NCI-H2081 (cell line): ENCODE data around the gene MRPL51.
A peak's percentile ranks its signal among the peaks of the same experiment; 100 is the strongest.
"Not testable (repeated sequence)": the region's sequence is repeated elsewhere in the genome, so short reads cannot be mapped to it uniquely, and the experiment has no call there.

Experiments
- DNase-seq, 2 experiments: peaks; one replicate each; lab custom pipeline; 2025; lab: John Stamatoyannopoulos, UW

The MRPL51 gene

DNA sequence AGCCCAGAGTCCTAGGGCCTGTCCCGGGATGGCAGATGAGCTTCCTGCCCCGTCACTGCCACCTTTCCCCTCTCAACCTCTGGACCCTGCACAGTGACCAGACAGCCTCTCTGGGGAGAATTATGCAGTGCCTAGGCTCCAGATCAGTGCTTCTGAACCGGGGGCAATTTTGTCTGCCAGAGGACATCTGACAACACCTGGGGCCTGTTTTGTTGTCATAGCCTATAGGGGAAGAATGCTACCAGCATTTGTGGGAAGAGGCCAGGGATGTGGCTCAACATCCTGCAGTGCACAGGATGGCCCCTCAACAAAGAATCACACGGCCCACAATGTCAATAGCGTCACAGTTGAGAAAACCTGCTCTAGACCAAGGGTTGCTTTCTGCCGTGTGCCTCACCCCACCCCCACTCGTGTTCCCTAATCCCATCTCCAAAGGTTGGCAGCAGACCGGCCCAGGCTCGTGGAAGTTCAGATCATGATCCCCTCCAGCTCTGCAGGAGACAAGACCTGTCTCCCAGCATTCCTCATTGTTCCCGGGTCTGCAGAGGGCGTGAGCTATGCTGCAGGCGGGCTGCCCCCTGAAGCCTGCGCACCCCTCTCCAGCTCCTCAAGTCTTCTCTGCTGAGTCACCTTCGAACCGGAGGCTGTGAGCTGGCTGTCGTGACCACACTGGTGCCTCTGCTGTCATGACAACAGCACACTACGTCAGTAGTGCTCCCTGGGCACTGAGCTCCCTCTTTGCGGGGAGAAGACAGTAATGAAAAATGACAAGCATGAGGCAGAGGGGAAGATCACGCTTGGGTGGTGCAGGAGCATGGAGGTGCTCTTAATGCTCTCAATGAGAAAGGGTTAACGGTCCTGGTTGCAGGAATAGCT lies 39.2 kb upstream of the MRPL51 start:
- peak; percentile 40 to 67 for DNase-seq

DNA sequence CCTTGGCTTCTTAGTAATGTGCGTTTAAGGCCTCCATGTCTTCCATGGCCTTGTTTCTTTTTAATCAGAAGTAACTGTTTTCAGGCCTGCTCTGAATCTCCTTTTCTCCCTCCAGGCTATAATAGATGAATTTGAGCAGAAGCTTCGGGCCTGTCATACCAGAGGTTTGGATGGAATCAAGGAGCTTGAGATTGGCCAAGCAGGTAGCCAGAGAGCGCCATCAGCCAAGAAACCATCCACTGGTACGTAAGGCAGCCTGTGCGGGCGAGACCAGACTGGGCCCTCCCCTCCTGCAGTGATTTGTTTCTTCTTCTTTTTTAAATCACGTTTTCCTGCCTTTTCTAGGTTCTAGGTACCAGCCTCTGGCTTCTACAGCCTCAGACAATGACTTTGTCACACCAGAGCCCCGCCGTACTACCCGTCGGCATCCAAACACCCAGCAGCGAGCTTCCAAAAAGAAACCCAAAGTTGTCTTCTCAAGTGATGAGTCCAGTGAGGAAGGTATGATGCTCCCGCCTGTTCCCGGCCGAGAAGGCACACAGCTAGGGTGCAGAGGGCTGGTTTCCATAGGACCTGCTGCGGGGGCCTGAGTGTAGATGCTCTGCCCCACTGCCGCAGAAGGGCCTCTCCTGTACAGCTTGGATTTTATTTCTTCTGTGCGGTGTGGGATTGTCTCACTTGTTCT lies 37.7 kb upstream of the MRPL51 start:
- DNase-seq, result no peak

DNA sequence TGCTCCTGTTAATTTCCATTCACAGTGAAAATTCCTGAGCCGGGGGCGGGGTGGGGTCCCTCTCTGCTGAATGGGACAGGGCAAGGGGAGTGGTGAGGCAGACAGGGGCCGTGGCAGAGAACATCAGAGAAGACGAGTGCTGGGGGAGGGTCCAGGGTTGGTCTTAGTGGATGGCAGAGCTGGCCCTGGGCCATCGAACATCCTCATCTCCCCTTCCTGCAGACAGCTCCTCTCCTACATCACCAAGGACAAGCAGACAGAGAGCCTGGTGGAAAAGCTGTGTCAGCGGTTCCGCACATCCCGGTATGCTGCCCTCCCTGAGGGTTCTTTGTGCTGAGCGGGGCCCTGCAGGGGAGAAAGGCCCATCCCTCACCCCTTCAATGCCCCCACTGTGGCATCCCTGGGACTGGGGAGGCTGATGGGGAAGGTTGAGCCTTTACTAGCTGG lies 36.3 kb upstream of the MRPL51 start:
- no peak for DNase-seq

DNA sequence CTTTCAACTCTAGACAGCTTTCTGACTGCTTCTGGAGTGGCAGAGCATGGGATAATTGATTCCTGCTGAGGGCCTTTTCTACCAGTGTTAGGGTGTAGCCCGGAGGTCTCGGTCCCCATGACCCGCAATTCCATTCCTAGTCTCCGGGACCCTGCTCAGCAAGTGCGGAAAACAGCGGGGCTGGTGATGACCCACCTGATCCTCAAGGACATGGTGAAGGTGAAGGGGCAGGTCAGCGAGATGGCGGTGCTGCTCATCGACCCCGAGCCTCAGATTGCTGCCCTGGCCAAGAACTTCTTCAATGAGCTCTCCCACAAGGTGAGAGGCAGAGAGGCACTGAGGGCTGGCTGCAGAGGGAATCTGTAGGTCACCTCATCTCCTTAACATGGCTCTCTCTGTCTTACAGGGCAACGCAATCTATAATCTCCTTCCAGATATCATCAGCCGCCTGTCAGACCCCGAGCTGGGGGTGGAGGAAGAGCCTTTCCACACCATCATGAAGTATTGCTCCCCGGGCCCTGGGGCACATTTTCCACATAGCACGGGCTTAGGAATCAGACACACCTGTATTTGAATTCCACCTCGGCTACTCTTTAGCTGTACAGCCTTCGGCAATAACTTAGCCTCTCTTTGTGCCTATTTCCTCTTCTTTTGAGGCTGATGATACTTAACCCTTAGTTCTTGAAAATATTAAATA lies 35.6 kb upstream of the MRPL51 start:
- DNase-seq, result no peak

DNA sequence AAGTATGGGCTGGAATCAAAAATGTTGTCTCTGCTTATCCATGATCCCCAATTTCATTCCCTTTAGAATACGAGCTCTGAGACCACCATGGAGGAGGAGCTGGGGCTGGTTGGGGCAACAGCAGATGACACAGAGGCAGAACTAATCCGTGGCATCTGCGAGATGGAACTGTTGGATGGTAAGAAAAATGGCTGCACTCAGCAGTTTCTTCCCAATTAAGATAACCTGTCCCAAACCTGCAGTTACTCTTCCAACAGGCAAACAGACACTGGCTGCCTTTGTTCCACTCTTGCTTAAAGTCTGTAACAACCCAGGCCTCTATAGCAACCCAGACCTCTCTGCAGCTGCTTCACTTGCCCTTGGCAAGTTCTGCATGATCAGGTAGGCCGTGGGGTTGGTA lies 34.6 kb upstream of the MRPL51 start:
- no peak for DNase-seq

DNA sequence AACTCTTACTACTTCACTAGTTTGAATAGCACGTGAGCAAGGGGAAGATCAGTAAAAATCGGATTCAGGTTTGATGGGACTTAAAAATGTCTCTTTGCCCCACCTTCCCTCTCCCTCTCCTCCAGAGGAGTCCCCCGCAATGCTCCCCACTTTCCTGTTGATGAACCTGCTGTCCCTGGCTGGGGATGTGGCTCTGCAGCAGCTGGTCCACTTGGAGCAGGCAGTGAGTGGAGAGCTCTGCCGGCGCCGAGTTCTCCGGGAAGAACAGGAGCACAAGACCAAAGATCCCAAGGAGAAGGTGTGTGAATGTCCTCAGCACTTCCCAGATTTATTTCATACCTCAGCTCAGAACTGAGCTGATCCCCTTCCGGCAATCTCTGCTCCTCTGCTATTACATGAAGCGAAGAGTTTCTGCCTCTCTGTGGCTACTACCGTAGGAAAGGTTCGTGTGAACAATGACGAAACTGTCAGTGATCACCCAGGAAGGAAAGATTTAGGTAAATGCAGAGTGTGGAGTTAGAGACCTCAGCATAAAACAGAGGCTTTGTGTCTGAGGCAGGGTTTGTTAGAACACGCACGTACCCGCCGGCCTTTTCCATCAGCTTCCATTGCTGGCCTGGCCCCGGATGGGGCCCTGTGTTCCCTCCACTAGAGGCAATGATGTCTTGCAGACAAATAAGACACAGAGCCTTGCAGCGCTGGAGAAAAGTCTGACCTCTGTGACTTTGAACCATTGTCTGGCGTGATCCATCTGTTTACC lies 33.9 kb upstream of the MRPL51 start:
- no peak for DNase-seq

DNA sequence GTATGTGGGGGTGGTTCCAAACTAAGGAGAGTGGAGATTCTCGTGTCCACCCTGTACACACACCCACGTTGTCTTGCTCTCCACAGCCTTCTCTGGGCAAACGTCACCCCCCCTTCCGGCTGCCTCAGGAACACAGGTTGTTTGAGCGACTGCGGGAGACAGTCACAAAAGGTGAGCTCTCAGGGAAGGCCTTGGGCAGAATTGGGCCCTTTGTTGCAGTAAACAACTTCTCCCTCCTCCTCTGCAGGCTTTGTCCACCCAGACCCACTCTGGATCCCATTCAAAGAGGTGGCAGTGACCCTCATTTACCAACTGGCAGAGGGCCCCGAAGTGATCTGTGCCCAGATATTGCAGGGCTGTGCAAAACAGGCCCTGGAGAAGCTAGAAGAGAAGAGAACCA lies 33.1 kb upstream of the MRPL51 start:
- no peak for DNase-seq

DNA sequence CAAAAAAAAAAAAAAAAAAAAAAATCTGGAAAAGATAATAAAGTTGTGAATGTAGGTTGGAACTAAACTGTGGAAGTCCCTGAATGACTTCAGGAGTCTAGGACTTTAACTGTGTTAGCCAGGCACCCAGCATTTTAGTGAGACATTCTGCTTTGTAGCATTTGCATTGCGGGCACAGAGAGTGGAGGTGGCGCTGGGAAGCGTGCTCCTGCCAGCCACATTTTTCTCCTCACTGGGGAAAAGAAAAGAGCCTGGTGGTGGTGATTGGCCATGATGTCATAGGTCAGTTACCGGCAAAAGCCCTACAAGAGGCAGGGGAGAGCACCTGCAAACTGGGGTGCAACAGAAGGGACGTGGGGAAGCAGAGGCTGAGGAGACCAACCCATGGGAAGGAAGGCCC lies 31.6 kb upstream of the MRPL51 start:
- no peak for DNase-seq

DNA sequence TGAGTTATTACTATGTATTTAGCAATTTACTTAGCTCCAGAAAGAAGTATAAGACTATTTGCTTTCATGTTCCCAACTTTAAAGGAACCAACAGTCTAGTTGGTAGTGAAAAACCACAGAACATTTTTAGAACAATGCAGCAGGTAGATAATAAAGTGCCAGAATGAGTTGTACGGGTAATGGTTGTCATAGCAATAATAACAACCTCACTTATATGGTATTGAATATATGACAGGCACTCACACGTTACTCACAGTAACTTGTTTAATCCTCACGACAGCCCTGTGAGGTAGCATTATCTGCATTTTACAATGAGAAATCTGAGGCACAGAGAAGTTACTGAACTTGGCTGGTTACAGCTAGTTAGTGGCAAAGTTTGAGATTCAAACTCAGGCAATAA lies 30.6 kb upstream of the MRPL51 start:
- DNase-seq, result no peak

DNA sequence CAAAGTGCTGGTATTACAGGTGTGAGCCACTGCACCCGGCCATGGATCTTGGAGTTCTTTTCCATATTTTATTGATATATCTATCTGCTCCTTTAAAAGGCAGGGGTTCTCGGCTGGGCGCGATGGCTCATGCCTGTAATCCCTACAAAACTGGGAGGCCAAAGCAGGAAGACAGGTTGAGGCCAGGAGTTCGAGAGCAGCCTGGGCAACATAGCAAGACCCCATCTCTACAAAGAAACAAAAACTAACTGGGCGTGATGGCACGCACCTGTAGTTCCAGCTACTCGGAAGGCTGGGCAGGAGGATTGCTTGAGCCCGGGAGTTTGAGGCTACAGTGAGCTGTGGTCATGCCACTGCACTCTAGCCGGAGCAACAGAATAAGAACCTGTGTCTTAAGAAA lies 29.1 kb upstream of the MRPL51 start:
- DNase-seq, result no peak

DNA sequence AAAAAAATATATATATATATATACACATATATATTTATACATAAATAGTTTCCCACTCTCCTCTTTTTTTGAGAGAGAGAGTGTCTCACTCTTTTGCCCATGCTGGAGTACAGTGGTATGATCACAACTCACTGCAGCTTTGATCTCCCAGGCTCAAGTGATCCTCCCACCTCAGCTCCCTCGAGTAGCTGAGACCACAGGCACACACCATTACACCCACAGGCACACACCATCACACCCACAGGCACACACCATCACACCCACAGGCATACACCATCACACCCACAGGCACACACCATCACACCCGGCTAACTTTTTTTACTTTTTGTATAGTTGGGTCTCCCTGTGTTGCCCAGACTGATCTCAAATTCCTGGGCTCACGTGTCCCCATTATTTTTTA lies 27.1 kb upstream of the MRPL51 start:
- DNase-seq, result no peak

DNA sequence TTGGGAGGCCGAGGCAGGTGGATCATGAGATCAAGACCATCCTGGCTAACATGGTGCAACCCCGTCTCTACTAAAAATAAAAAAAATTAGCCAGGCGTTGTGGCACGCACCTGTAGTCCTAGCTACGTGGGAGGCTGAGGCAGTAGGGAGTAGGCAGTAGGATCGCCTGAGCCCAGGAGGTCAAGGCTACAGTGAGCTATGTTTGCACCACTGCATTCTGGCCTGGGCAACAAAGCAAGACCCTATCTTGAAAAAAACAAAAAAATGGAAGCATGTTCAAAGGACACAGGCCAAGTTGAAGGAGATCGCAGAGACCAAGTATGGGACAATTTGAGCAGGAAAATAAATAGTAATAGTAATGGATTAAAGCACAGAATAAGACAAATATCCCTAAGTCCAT lies 15.0 kb upstream of the MRPL51 start:
- no peak for DNase-seq

DNA sequence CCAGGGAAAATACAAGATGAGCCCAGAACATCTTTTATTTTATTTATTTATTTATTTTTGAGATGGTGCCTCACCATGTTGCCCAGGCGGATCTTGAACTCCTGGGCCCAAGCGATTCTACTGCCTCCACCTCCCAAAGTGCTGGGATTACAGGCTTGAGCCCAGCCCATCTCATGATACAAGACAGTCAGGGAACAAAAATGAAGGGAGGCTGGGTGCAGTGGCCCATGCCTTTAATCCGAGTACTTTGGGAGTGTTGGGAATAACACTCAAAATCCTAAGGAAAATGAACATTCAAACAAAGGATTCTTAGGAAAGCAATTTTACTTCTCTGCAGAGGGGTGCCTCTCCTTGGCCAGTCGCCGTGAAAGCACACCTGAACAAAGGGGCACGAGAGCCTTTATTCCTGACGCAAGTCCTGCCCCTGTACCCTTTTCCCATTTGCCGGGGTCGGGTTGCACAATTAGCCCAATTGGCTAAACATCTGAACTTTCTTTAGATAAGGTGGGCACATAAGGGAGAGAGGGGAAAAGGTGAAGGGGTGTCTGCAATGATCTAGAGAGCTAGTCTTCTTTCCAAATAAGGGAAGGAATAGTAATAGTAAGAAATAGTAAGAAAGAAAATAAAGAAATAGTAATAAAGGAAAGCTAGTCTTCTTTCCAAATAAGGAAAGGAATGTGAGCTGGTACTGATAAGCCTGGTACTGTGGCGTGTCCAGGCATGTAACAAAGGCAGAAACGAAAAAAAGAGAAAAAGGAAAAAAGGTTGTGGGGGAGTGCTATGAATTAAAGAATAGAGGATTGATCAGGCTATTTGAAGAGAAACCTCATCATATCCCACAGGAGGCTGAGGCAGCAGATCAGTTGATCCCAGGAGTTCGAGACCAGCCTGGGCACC lies 14.3 kb upstream of the MRPL51 start:
- no peak for DNase-seq

DNA sequence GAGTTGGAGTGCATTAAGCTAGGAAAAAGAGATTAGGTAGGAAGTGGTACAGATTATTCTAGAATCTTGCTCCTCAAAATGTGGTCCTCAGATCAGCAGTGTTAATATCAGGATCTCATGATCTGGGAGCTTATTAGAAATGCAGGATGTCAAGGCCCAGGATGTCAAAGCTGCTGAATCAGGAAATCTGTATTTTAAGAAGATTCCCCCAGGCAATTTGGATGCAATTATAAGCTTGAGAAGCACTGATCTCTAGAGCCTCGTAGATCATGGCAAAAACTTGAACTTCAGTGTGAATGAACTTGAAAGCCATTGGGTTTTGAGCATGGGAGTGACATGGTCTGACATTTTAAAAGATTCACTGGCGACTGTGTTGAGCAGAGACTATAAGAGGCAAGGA lies 7.4 kb upstream of the MRPL51 start:
- no peak for DNase-seq

DNA sequence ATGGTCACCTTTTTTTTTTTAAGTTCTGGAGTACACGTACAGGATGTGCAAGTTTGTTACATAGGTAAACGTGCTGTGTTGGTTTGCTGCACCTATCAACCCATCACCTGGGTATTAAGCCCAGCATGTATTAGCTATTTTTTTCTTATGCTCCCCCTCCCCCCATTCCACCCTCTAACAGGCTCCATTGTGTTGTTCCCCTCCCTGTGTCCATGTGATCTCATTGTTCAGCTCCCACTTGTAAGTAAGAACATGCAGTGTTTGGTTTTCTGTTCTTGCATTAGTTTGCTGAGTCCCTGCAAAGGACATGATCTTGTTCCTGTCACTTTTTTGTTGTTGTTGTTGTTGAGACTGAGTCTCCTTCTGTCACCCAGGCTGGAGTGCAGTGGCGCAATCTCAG lies 4.2 kb upstream of the MRPL51 start:
- DNase-seq, result not testable (repeated sequence)

DNA sequence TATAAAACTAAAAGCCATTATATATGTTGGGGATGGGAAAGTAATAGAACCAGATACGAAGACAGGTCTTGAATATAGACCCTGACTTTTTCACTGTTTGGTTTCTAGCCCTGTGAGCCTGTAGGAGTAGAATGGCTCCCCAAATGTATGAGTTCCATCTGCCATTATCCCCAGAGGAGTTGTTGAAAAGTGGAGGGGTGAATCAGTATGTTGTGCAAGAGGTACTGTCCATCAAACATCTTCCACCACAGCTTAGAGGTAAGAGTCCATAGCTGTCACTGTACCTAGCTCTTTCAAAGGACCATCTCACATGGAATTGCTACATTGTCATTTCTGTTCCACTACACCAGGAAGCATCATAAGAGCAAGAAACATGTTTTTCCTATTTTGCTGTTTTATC lies 1.9 kb upstream of the MRPL51 start:
- no peak for DNase-seq

DNA sequence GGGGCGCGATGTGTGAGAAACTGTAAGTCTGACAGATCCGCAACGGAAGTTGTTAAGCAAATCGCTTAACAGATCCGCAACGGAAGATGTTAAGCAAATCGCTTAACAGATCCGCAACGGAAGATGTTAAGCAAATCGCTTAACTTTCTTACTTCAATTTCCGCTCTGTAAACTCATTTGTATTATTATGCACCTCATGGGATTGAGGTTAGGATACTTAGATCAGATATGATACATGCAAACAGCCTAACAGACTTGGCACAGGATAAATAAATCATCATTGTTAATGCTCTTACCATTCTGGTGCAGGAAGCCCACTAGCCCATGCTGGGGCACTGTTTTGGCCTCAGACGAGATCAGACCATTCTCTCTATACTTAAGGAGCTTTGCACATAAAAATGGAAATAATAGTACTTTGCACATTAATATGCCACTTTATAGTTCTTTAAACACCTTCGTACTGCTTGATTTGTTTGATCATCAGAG lies 1.2 kb upstream of the MRPL51 start:
- DNase-seq, result peak in 1 of 2 experiments; percentile 56

DNA sequence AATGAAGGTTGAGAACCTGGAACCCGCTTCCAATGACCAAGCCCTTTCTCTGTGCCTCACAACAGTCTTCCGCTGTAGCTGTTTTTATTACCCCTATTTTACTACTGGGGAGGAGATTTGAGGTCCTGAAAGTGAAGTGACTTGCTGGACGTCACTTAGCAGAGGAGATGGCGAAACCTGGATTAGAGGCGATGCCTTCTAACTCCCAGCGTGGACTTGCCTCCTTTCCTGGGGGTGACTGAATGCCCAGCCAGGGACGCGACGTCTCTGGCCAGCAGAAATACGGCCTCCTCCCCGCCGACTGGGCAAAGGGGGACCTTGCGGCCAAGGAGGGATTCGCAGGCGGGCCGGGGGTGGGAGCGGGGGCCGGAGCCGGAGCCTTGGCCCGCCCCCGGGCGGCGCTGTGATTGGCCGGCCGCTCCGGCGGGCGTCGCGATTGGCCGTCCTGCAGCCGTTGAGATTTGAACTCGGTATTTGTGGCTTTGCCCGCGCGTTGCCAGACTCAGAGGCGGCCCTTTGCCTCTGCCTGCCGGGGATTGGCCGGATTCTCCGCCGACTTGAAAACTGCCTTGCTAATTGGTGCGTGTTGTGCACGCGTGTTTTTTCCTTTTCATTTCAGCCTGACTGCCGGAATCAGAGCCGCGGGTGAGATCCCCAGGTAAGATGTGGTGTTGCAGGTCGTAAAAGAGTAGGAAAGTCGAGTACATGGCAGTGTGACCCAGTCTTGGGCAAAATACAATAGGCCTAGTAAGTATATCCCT lies 615 bp upstream of the MRPL51 start, which contains the start of gene NCAPD2:
Gene NCAPD2, plus strand, starts transcription at position 606 of the 761 bp plus-strand sequence. CDS start 997 bp downstream, outside the sequence.
- peak; percentile 97 to 98 for DNase-seq

DNA sequence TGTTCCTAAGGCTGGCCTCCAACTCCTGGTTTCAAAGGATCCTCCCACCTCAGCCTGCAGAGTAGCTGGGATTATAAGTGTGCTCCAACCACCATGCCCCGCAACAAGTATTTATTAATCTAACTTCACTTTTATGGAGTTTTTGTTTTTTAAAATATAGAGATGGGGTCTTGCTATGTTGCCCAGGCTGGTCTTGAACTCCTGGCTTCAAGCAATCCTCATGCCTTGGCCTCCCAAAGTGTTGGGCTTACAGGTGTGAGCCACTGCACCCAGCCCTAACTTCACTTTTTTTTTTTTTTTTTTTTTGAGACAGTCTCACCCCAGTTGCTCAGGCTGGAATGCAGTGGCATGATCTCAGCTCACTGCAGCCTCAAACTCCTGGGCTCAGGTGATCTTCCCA lies 2.4 kb downstream of the MRPL51 start:
- DNase-seq, result not testable (repeated sequence)

DNA sequence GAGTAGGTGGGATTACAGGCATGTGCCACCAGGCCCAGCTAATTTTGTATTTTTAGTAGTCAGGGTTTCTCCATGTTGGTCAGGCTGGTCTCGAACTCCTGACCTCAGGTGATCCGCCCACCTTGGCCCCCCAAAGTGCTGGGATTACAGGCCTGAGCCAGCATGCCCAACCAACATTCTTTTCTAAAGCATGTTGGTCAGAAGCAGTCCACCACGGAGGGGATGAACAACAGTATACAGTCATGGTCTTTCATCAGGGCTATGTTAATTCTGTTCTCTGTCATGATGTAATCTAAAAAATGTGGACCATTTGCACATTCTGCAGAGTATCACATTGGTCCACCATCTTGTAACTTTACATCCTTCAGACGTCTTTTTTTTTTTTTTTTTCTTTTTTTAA lies 3.6 kb downstream of the MRPL51 start:
- DNase-seq, result no peak
